ENCODE data around the gene TFDP3. TPM values are rescaled to one million over a fixed set of nuclear protein-coding genes. Genes with fewer than 3 reads are reported as not detected.

Gene TFDP3
- total and polyA plus RNA-seq, 10 of the 15 experiments (the other 5 are each of a cell fraction or from before 2014, with no cell fraction given): 0.14 TPM; not detected in 9

- no peak for TF ChIP-seq NKRF (conservative IDR thresholded peaks at IDR 0.05)
- no peak for TF ChIP-seq CBX3 (IDR thresholded peaks at IDR 0.05; ENCODE audit: borderline replicate concordance, low read depth)
- no peak for TF ChIP-seq EED (IDR thresholded peaks at IDR 0.05; ENCODE audit: low read depth)
- TF ChIP-seq STAT3 (IDR thresholded peaks at IDR 0.05; ENCODE audit: low read depth, low read length): no peak
- TF ChIP-seq KAT2A (conservative IDR thresholded peaks at IDR 0.05; ENCODE audit: control insufficient read depth, low read depth, low read length): no peak
- TF ChIP-seq SIX5 (IDR thresholded peaks at IDR 0.05; ENCODE audit: low read depth, low read length, severe bottlenecking): no peak
- no peak for TF ChIP-seq IKZF2 (IDR thresholded peaks at IDR 0.05)
- no peak for TF ChIP-seq ASH2L (IDR thresholded peaks at IDR 0.05; ENCODE audit: borderline replicate concordance, low read depth)
- no peak for TF ChIP-seq LARP7 (IDR thresholded peaks at IDR 0.05)
- no peak for TF ChIP-seq ZNF622 (IDR thresholded peaks at IDR 0.05)
Measured at GRCh38 chrX:133185119-133185518, 33.0 kb downstream of the TFDP3 start (continued).

GRCh38 chrX:133183806-133184205 lies 34.3 kb downstream of the TFDP3 start:
- DNase-seq (ENCODE audit: low read depth, low spot score): no peak
- no TSS peak for BruUV-seq (replicated peaks)
- no peaks in the 10 kb centered on the region for H3K4me1 ChIP-seq (ENCODE audit: control insufficient read depth, insufficient read depth, low read length)
- intact Hi-C loops (cut with micrococcal nuclease; ENCODE audit: unreplicated experiment) (no loop called here), in situ Hi-C loops (cut with MboI) (no loop called here)
- no peaks in the 10 kb centered on the region for H3K9me3 ChIP-seq (replicated peaks; ENCODE audit: control insufficient read depth, insufficient read depth, low read length)
- H2AFZ ChIP-seq (ENCODE audit: control insufficient read depth, low read depth, low read length): no peak overlapping the region
- H3K36me3 ChIP-seq (ENCODE audit: control insufficient read depth in 2 of 2, insufficient read depth in 2 of 2, low read length in 1 of 2): no peaks in the 10 kb centered on the region
- ATAC-seq: no peak
- 0% methylated on average over 2 of the region's 2 CpGs for WGBS (ENCODE audit: insufficient coverage, insufficient replicate concordance, low lambda C conversion rate, missing lambda C conversion rate)
- H3K4me2 ChIP-seq (ENCODE audit: control insufficient read depth, insufficient read depth): no peak overlapping the region
- ChIA-PET SMC1A (ENCODE audit: uncharacterized antibody, unreplicated experiment) (no interaction called here), CTCF (no interaction called here), POLR2A (no interaction called here), RAD21 (ENCODE audit: unreplicated experiment) (no interaction called here)
- H3K79me2 ChIP-seq (ENCODE audit: control insufficient read depth, insufficient read depth, low read length): no peaks in the 10 kb centered on the region
- no peak overlapping the region for H3K27ac ChIP-seq (ENCODE audit: control insufficient read depth, insufficient read depth)
- H3K9ac ChIP-seq (ENCODE audit: control insufficient read depth, insufficient read depth, low read length): no peak overlapping the region
- FAIRE-seq: no peak
- H3K4me3 ChIP-seq: no peak overlapping the region
- H4K20me1 ChIP-seq (ENCODE audit: control insufficient read depth, insufficient read depth): no peaks in the 10 kb centered on the region
- no peaks in the 10 kb centered on the region for H3K27me3 ChIP-seq (replicated peaks in 1 of 2; ENCODE audit: control insufficient read depth in 2 of 2, insufficient read depth in 2 of 2, low read length in 1 of 2)
- TF ChIP-seq JUND (IDR thresholded peaks at IDR 0.05; ENCODE audit: low read depth, low read length): no peak
- TF ChIP-seq, protein P1, sequence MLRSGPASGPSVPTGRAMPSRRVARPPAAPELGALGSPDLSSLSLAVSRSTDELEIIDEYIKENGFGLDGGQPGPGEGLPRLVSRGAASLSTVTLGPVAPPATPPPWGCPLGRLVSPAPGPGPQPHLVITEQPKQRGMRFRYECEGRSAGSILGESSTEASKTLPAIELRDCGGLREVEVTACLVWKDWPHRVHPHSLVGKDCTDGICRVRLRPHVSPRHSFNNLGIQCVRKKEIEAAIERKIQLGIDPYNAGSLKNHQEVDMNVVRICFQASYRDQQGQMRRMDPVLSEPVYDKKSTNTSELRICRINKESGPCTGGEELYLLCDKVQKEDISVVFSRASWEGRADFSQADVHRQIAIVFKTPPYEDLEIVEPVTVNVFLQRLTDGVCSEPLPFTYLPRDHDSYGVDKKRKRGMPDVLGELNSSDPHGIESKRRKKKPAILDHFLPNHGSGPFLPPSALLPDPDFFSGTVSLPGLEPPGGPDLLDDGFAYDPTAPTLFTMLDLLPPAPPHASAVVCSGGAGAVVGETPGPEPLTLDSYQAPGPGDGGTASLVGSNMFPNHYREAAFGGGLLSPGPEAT (IDR thresholded peaks at IDR 0.05; ENCODE audit: low read depth): no peak
- TF ChIP-seq NBN (IDR thresholded peaks at IDR 0.05): no peak
- no peak for TF ChIP-seq CBFB (IDR thresholded peaks at IDR 0.05; ENCODE audit: low read depth)
- TF ChIP-seq, protein P2, sequence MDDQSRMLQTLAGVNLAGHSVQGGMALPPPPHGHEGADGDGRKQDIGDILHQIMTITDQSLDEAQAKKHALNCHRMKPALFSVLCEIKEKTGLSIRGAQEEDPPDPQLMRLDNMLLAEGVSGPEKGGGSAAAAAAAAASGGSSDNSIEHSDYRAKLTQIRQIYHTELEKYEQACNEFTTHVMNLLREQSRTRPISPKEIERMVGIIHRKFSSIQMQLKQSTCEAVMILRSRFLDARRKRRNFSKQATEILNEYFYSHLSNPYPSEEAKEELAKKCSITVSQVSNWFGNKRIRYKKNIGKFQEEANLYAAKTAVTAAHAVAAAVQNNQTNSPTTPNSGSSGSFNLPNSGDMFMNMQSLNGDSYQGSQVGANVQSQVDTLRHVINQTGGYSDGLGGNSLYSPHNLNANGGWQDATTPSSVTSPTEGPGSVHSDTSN (IDR thresholded peaks at IDR 0.05; ENCODE audit: insufficient replicate concordance, low read depth, low read length): no peak
- no peak for TF ChIP-seq DPF2 (IDR thresholded peaks at IDR 0.05)
- no peak for TF ChIP-seq REST (IDR thresholded peaks at IDR 0.05; ENCODE audit: low read depth, low read length)
